K562 (cell line): ENCODE data around the gene CHGA.

Experiments
- CEBPG ChIP-seq, 3 experiments: fragments of 200-800 bp in 1 of 3; sonication (Bioruptor generic) in 1 of 3; sonication (generic) in 1 of 3; formaldehyde crosslinking in 1 of 3; IDR thresholded peaks in 2 of 3; conservative IDR thresholded peaks in 1 of 3; 2 replicates each; pipeline versions ENCODE4 v1.6.1 to v1.8.0; 2016 to 2022; ENCODE audit warnings: missing compliant biosample characterization in 2 of 3, missing genetic modification characterization in 2 of 3, mild to moderate bottlenecking in 1 of 3, missing genetic modification reagents in 1 of 3
- CHD1 ChIP-seq: fragments of 200-600 bp; sonication (generic); IDR thresholded peaks from one replicate; pipeline ENCODE4 v1.6.1; 2012; ENCODE audit warnings: mild to moderate bottlenecking, moderate library complexity, low read length, inconsistent platforms
- FOSL1 ChIP-seq: fragments of 200-800 bp; sonication (Bioruptor generic); conservative IDR thresholded peaks from 2 replicates; pipeline ENCODE4 v1.6.1; 2016; ENCODE audit warnings: missing genetic modification characterization, missing compliant biosample characterization
- NFE2 ChIP-seq: IDR thresholded peaks from 2 replicates; pipeline ENCODE4 v1.6.1; 2014; ENCODE audit warnings: antibody characterized with exemption, low read depth
- NFYB ChIP-seq: IDR thresholded peaks from 2 replicates; pipeline ENCODE4 v1.6.1; 2011; ENCODE audit warnings: mild to moderate bottlenecking, moderate library complexity; ENCODE audit not compliant: insufficient read length; ENCODE audit errors: extremely low read depth
- TF ChIP-seq, protein P1 (sequence below): fragments of 450-650 bp; IDR thresholded peaks from 2 replicates; pipeline ENCODE4 v1.7.0; 2016; ENCODE audit warnings: borderline replicate concordance

DNA sequence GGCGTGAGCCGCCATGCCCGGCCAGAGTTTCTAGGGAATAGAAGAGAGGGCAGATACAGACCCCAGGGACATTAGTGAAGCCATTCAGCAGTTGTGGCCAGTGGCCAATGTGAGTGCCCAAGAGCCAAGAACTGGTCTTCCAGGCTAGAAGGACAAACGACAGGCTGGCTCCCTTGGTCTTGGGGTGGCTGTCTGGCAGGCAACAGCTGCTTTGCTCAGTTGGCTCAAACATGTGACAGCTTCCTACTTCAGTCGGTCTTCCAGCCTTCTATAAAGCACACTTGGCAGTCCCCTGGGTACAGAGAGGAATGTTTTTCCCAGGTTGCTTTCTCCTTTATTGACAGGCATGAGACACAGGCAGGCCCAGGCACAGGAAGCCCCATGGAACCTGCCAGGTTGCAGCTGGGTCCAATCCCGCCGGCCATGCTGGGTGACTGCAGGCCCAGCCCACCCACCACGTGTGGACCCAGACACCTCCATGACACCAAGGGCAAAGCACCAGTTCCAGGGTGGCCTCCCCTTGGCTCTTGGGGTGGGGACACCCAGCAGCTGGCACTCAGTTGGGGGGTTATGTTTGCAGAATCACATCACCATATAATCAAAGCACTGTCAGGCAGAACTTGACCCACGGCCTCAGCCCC lies 15.4 kb downstream of the CHGA start:
- TF ChIP-seq CHD1 (no peak), NFYB (no peak), CEBPG (CRISPR knock-in tag; IDR thresholded peaks at IDR 0.05) (no peak), CEBPG (tag; conservative IDR thresholded peaks at IDR 0.05 in 1 of 2, IDR thresholded peaks at IDR 0.05 in 1 of 2) (no peak), FOSL1 (no peak), NFE2 (no peak)
- TF ChIP-seq, protein P1, sequence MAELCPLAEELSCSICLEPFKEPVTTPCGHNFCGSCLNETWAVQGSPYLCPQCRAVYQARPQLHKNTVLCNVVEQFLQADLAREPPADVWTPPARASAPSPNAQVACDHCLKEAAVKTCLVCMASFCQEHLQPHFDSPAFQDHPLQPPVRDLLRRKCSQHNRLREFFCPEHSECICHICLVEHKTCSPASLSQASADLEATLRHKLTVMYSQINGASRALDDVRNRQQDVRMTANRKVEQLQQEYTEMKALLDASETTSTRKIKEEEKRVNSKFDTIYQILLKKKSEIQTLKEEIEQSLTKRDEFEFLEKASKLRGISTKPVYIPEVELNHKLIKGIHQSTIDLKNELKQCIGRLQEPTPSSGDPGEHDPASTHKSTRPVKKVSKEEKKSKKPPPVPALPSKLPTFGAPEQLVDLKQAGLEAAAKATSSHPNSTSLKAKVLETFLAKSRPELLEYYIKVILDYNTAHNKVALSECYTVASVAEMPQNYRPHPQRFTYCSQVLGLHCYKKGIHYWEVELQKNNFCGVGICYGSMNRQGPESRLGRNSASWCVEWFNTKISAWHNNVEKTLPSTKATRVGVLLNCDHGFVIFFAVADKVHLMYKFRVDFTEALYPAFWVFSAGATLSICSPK, result no peak
